Activated CD4-positive, CD25-positive, alpha-beta regulatory T cell treated with anti-CD3 and anti-CD28 coated beads, Interleukin-2, amount 50 U/mL, for 24 hours (primary cell): ENCODE measurements around the gene LRP1B.

Source experiments
- ATAC-seq, 2 donors: fragments of 150-1000 bp; cut with Tn5 transposase; one replicate each; pipeline ENCODE4 v1.10.0; 2021; ENCODE audit warnings: mild to moderate bottlenecking in 1 of 2, moderate library complexity in 1 of 2

LRP1B gene

GRCh38 chr2:141641462-141641861 is 489.4 kb downstream of the LRP1B start:
- no peak for ATAC-seq

- ATAC-seq = no peak
These were observed 491.0 kb downstream of the LRP1B start for GRCh38 chr2:141639809-141640208.

GRCh38 chr2:141633132-141633531 is 497.7 kb downstream of the LRP1B start:
- no peak for ATAC-seq

- ATAC-seq = no peak
These were observed 500.3 kb downstream of the LRP1B start for GRCh38 chr2:141630407-141630930.

- ATAC-seq = no peak
These were observed 510.4 kb downstream of the LRP1B start for GRCh38 chr2:141620372-141620771.

GRCh38 chr2:141618457-141618856 is 512.4 kb downstream of the LRP1B start:
- no peak for ATAC-seq

GRCh38 chr2:141611981-141612380 is 518.8 kb downstream of the LRP1B start:
- ATAC-seq = no peak

GRCh38 chr2:141611176-141611571 is 519.6 kb downstream of the LRP1B start:
- no peak for ATAC-seq

GRCh38 chr2:141610564-141611175 is 520.1 kb downstream of the LRP1B start:
- ATAC-seq = no peak

GRCh38 chr2:141605163-141605562 is 525.7 kb downstream of the LRP1B start:
- ATAC-seq = no peak

- ATAC-seq = no peak
These were observed 529.2 kb downstream of the LRP1B start for GRCh38 chr2:141601511-141602152.

- ATAC-seq = no peak
These were observed 531.1 kb downstream of the LRP1B start for GRCh38 chr2:141599721-141600120.

GRCh38 chr2:141598982-141599381 is 531.8 kb downstream of the LRP1B start:
- ATAC-seq = no peak

GRCh38 chr2:141595316-141595920 is 535.4 kb downstream of the LRP1B start:
- ATAC-seq = no peak

GRCh38 chr2:141591787-141592186 is 539.0 kb downstream of the LRP1B start:
- ATAC-seq = no peak

- no peak for ATAC-seq
These were observed 540.2 kb downstream of the LRP1B start for GRCh38 chr2:141590620-141591019.

GRCh38 chr2:141589314-141589713 is 541.5 kb downstream of the LRP1B start:
- no peak for ATAC-seq

- ATAC-seq = no peak
These were observed 543.8 kb downstream of the LRP1B start for GRCh38 chr2:141586985-141587384.

- no peak for ATAC-seq
These were observed 548.6 kb downstream of the LRP1B start for GRCh38 chr2:141582213-141582612.

GRCh38 chr2:141579071-141579470 is 551.7 kb downstream of the LRP1B start:
- ATAC-seq = no peak

GRCh38 chr2:141570474-141571131 is 560.2 kb downstream of the LRP1B start:
- ATAC-seq = no peak

- no peak for ATAC-seq
These were observed 560.9 kb downstream of the LRP1B start for GRCh38 chr2:141569941-141570340.

GRCh38 chr2:141565597-141565996 is 565.2 kb downstream of the LRP1B start:
- no peak for ATAC-seq

GRCh38 chr2:141560723-141561122 is 570.1 kb downstream of the LRP1B start:
- ATAC-seq = no peak
